GM21423 (cell line): ENCODE data around the gene SH3TC1.

Source experiments
- ATAC-seq: cut with Tn5 transposase; IDR thresholded peaks from one replicate; pipeline ENCODE4 v1.9.1; 2021; ENCODE audit warnings: mild to moderate bottlenecking, moderate library complexity; ENCODE audit not compliant: unreplicated experiment

The SH3TC1 gene

GRCh38 chr4:8259743-8260430 lies 60.8 kb downstream of the SH3TC1 start:
- ATAC-seq: no peak

- no peak for ATAC-seq
Measured at GRCh38 chr4:8260656-8261111, 61.6 kb downstream of the SH3TC1 start.

- ATAC-seq: no peak
Measured at GRCh38 chr4:8261851-8262535, 62.9 kb downstream of the SH3TC1 start.

GRCh38 chr4:8262637-8263322 lies 63.7 kb downstream of the SH3TC1 start:
- no peak for ATAC-seq

- no peak for ATAC-seq
Measured at GRCh38 chr4:8263397-8263796, 64.3 kb downstream of the SH3TC1 start.

GRCh38 chr4:8264106-8264505 lies 65.0 kb downstream of the SH3TC1 start:
- ATAC-seq: no peak

- ATAC-seq: no peak
Measured at GRCh38 chr4:8265171-8265929, 66.3 kb downstream of the SH3TC1 start.

- ATAC-seq: no peak
Measured at GRCh38 chr4:8266088-8266487, 67.0 kb downstream of the SH3TC1 start.

- no peak for ATAC-seq
Measured at GRCh38 chr4:8266508-8266907, 67.4 kb downstream of the SH3TC1 start.

GRCh38 chr4:8267077-8267476 lies 68.0 kb downstream of the SH3TC1 start:
- ATAC-seq: peak; percentile 58

GRCh38 chr4:8268211-8268610 lies 69.1 kb downstream of the SH3TC1 start:
- no peak for ATAC-seq

GRCh38 chr4:8268901-8269534 lies 69.9 kb downstream of the SH3TC1 start:
- ATAC-seq: no peak

GRCh38 chr4:8269535-8270417 lies 70.7 kb downstream of the SH3TC1 start, which contains the start of gene HTRA3:
TSS of gene HTRA3 (plus strand) at chr4:8269754. CDS start at chr4:8269969, 215 bp downstream.
- no peak for ATAC-seq

GRCh38 chr4:8270418-8270771 lies 71.3 kb downstream of the SH3TC1 start:
- no peak for ATAC-seq

GRCh38 chr4:8270912-8271815 lies 72.1 kb downstream of the SH3TC1 start:
- ATAC-seq: no peak

- no peak for ATAC-seq
Measured at GRCh38 chr4:8271821-8272220, 72.7 kb downstream of the SH3TC1 start.

- ATAC-seq: no peak
Measured at GRCh38 chr4:8272472-8273428, 73.7 kb downstream of the SH3TC1 start.

GRCh38 chr4:8273450-8273849 lies 74.4 kb downstream of the SH3TC1 start:
- no peak for ATAC-seq
